A673 (cell line): ENCODE data around the gene MAST4. TPM values are rescaled to one million over a fixed set of nuclear protein-coding genes. Genes with fewer than 3 reads are reported as not detected.

Experiments used
- BruUV-seq: library from RNA; stranded (reverse); fragments of 400-500 nt; replicated peaks from 2 replicates; lab custom pipeline; 2021; lab: Mats Ljungman, UMichigan
- CTCF ChIA-PET: fragments of 300-600 bp; sonication (Branson Sonifier 250); formaldehyde crosslinking; loops from one replicate; lab custom pipeline; 2022; ENCODE audit warnings: antibody characterized with exemption; lab: Charles Lee
- POLR2A ChIA-PET: fragments of 300-600 bp; sonication (Branson Sonifier 250); formaldehyde crosslinking; loops from one replicate; lab custom pipeline; 2022; ENCODE audit warnings: antibody characterized with exemption; ENCODE audit not compliant: low non-redundant PET; lab: Charles Lee
- DNase-seq: peaks from one replicate; pipeline ENCODE4 v3.0.0-alpha.2; 2015; ENCODE audit warnings: low spot score
- H3K27ac ChIP-seq: fragments of 200-600 bp; sonication (generic); 2 replicates; pipeline ENCODE4 v1.5.1; 2016; ENCODE audit warnings: mixed run types, low read depth, mild to moderate bottlenecking, mixed read lengths, antibody characterized with exemption, low read length; ENCODE audit not compliant: poor library complexity, severe bottlenecking
- H3K27me3 ChIP-seq: fragments of 200-600 bp; sonication (generic); replicated peaks from 2 replicates; pipeline ENCODE4 v1.6.1; 2017; ENCODE audit warnings: mixed run types, low read depth, mild to moderate bottlenecking, mixed read lengths, antibody characterized with exemption, low read length; ENCODE audit not compliant: insufficient read depth, poor library complexity
- H3K36me3 ChIP-seq: fragments of 200-600 bp; sonication (generic); 2 replicates; pipeline ENCODE4 v1.6.1; 2016; ENCODE audit warnings: mixed run types, mild to moderate bottlenecking, mixed read lengths, antibody characterized with exemption, low read length; ENCODE audit not compliant: insufficient read depth, poor library complexity, severe bottlenecking
- H3K4me1 ChIP-seq: fragments of 200-600 bp; sonication (generic); 2 replicates; pipeline ENCODE4 v1.6.1; 2017; ENCODE audit warnings: mixed run types, mild to moderate bottlenecking, mixed read lengths, antibody characterized with exemption, low read length; ENCODE audit not compliant: insufficient read depth, poor library complexity, severe bottlenecking
- H3K4me3 ChIP-seq: fragments of 200-600 bp; sonication (generic); 2 replicates; pipeline ENCODE4 v1.5.1; 2016; ENCODE audit warnings: low read depth, mixed run types, mild to moderate bottlenecking, mixed read lengths, low read length; ENCODE audit not compliant: poor library complexity, severe bottlenecking
- H3K9me3 ChIP-seq: fragments of 200-600 bp; sonication (generic); 2 replicates; pipeline ENCODE4 v1.6.1; 2016; ENCODE audit warnings: mixed run types, low read depth, mild to moderate bottlenecking, mixed read lengths, antibody characterized with exemption, low read length; ENCODE audit not compliant: poor library complexity, severe bottlenecking
- CTCF ChIP-seq: fragments of 300-800, 200-600 bp; sonication (generic); conservative IDR thresholded peaks from 2 replicates; pipeline ENCODE4 v1.5.1; 2017; ENCODE audit warnings: low read depth, mild to moderate bottlenecking, antibody characterized with exemption, low read length, moderate library complexity, mixed read lengths
- EZH2 ChIP-seq: fragments of 200-600 bp; sonication (generic); IDR thresholded peaks from 2 replicates; pipeline ENCODE4 v1.6.1; 2017; ENCODE audit warnings: borderline replicate concordance, low read depth, mild to moderate bottlenecking, mixed read lengths, antibody characterized with exemption, low read length; ENCODE audit not compliant: poor library complexity, severe bottlenecking
- intact Hi-C: fragments of 100-400 bp; cut with micrococcal nuclease; formaldehyde crosslinking; loops from one replicate; pipeline ENCODE4 v1.10.0; 2022; ENCODE audit not compliant: unreplicated experiment
- total RNA-seq: library from RNA; stranded (reverse); gene quantifications from 2 replicates; pipeline ENCODE4 v1.2.3, GENCODE V29; 2021

The MAST4 gene
- total RNA-seq, 1 experiment from 2014 or later, result 4.5 TPM

- no TSS peak for BruUV-seq
- H3K27ac ChIP-seq, result no peak overlapping the region
- POLR2A ChIA-PET, result no interaction called here
- DNase-seq, result no peak
- H3K27me3 ChIP-seq, result no peaks in the 10 kb centered on the region
- no peaks in the 10 kb centered on the region for H3K9me3 ChIP-seq
- H3K4me1 ChIP-seq, result no peaks in the 10 kb centered on the region
- H3K36me3 ChIP-seq, result no peaks in the 10 kb centered on the region
- no peak overlapping the region for H3K4me3 ChIP-seq
- CTCF ChIA-PET, result no interaction called here
- TF ChIP-seq EZH2 (no peak), CTCF (no peak)
- intact Hi-C loops, result no loop called here
These were observed 245.1 kb downstream of the MAST4 start for GRCh38 chr5:66841264-66841663.

GRCh38 chr5:66842540-66842939, 246.3 kb downstream of the MAST4 start:
- Histone ChIP-seq H3K9me3 (no peaks in the 10 kb centered on the region), H3K4me1 (no peaks in the 10 kb centered on the region), H3K36me3 (no peaks in the 10 kb centered on the region), H3K4me3 (no peak overlapping the region), H3K27me3 (no peaks in the 10 kb centered on the region), H3K27ac (no peak overlapping the region)
- intact Hi-C loops, result no loop called here
- BruUV-seq, result no TSS peak
- POLR2A ChIA-PET, result no interaction called here
- no peak for DNase-seq
- TF ChIP-seq CTCF (no peak), EZH2 (no peak)
- CTCF ChIA-PET, result no interaction called here

GRCh38 chr5:66843065-66843464, 246.9 kb downstream of the MAST4 start:
- no peaks in the 10 kb centered on the region for H3K36me3 ChIP-seq
- H3K27me3 ChIP-seq, result no peaks in the 10 kb centered on the region
- H3K27ac ChIP-seq, result no peak overlapping the region
- no peak for DNase-seq
- TF ChIP-seq CTCF (no peak), EZH2 (no peak)
- ChIA-PET POLR2A (no interaction called here), CTCF (no interaction called here)
- H3K9me3 ChIP-seq, result no peaks in the 10 kb centered on the region
- no peaks in the 10 kb centered on the region for H3K4me1 ChIP-seq
- intact Hi-C loops, result no loop called here
- no peak overlapping the region for H3K4me3 ChIP-seq
- no TSS peak for BruUV-seq
